OCI-LY3 (cell line): Measurements from ENCODE around the gene HIVEP2.

Experiments used
- H2AFZ ChIP-seq: fragments of 200-600, 300-600 bp; shearing (Covaris generic); 2 replicates; pipeline ENCODE4 v1.6.0; 2014; ENCODE audit warnings: antibody characterized with exemption, low read depth, low read length
- H3K27ac ChIP-seq: fragments of 200-600, 300-600 bp; sonication (generic); 2 replicates; pipeline ENCODE4 v1.5.1; 2014; ENCODE audit warnings: mild to moderate bottlenecking, low read length, moderate library complexity, mixed read lengths
- H3K27me3 ChIP-seq: fragments of 200-600, 300-600 bp; sonication (generic); 2 replicates; pipeline ENCODE4 v1.6.1; 2014; ENCODE audit warnings: low read depth, low read length, mixed read lengths
- H3K36me3 ChIP-seq: fragments of 200-600, 300-600 bp; sonication (generic); replicated peaks from 2 replicates; pipeline ENCODE3; 2014; ENCODE audit warnings: low read depth, low read length, mixed read lengths
- H3K4me1 ChIP-seq: fragments of 300-600, 200-600 bp; sonication (generic); 2 replicates; pipeline ENCODE4 v1.6.1; 2014; ENCODE audit warnings: low read length, mixed read lengths
- H3K4me2 ChIP-seq: fragments of 200-600, 300-600 bp; sonication (generic); 2 replicates; pipeline ENCODE4 v1.6.1; 2014; ENCODE audit warnings: low read length, mixed read lengths
- H3K4me3 ChIP-seq: fragments of 300-600, 200-600 bp; sonication (generic); 2 replicates; pipeline ENCODE4 v1.5.1; 2014; ENCODE audit warnings: antibody characterized with exemption, mild to moderate bottlenecking, low read length, moderate library complexity
- H3K79me2 ChIP-seq: fragments of 300-600, 200-600 bp; shearing (Covaris generic); 2 replicates; pipeline ENCODE4 v1.6.1; 2014; ENCODE audit warnings: mild to moderate bottlenecking, low read length, mixed read lengths
- H3K9ac ChIP-seq: fragments of 300-600, 200-600 bp; shearing (Covaris generic); 2 replicates; pipeline ENCODE4 v1.6.0; 2014; ENCODE audit warnings: mild to moderate bottlenecking, low read length, moderate library complexity
- H3K9me3 ChIP-seq: fragments of 200-600, 300-600 bp; shearing (Covaris generic); 2 replicates; pipeline ENCODE4 v1.6.1; 2014; ENCODE audit warnings: low read length, mixed read lengths; ENCODE audit not compliant: insufficient read depth
- H4K20me1 ChIP-seq: fragments of 200-600, 300-600 bp; sonication (generic); 2 replicates; pipeline ENCODE4 v1.6.1; 2016; ENCODE audit warnings: low read length, mixed read lengths; ENCODE audit not compliant: insufficient read depth
- CTCF ChIP-seq: fragments of 200-600, 300-600 bp; sonication (generic); IDR thresholded peaks from 2 replicates; pipeline ENCODE4 v1.5.1; 2014; ENCODE audit warnings: antibody characterized with exemption, low read length, low read depth
- EZH2phosphoT487 ChIP-seq: fragments of 200-600 bp; shearing (Covaris generic); IDR thresholded peaks from 2 replicates; pipeline ENCODE4 v1.6.1; 2018; ENCODE audit warnings: antibody characterized with exemption, mixed run types, low read depth

HIVEP2 gene

GRCh38 chr6:142714951-142715785, 229.8 kb downstream of the HIVEP2 start:
- Histone ChIP-seq H3K27me3 (no peaks in the 10 kb centered on the region), H3K4me2 (no peak overlapping the region), H3K9ac (no peak overlapping the region), H3K4me3 (no peak overlapping the region), H4K20me1 (no peaks in the 10 kb centered on the region), H3K36me3 (no peaks in the 10 kb centered on the region), H3K79me2 (no peaks in the 10 kb centered on the region), H3K27ac (no peak overlapping the region), H3K9me3 (no peaks in the 10 kb centered on the region), H2AFZ (no peak overlapping the region), H3K4me1 (no peaks in the 10 kb centered on the region)
- TF ChIP-seq EZH2phosphoT487 (no peak), CTCF (no peak)

- H3K9me3 ChIP-seq: no peaks in the 10 kb centered on the region
- no peaks in the 10 kb centered on the region for H3K36me3 ChIP-seq
- TF ChIP-seq CTCF (no peak), EZH2phosphoT487 (no peak)
- no peaks in the 10 kb centered on the region for H3K27me3 ChIP-seq
- H3K79me2 ChIP-seq: no peaks in the 10 kb centered on the region
- no peak overlapping the region for H3K4me2 ChIP-seq
- no peak overlapping the region for H3K4me3 ChIP-seq
- H3K9ac ChIP-seq: no peak overlapping the region
- no peak overlapping the region for H3K27ac ChIP-seq
- no peaks in the 10 kb centered on the region for H3K4me1 ChIP-seq
- H4K20me1 ChIP-seq: no peaks in the 10 kb centered on the region
- H2AFZ ChIP-seq: no peak overlapping the region
These were observed 231.0 kb downstream of the HIVEP2 start for GRCh38 chr6:142713959-142714358.

- H2AFZ ChIP-seq: no peak overlapping the region
- H3K36me3 ChIP-seq: no peaks in the 10 kb centered on the region
- no peaks in the 10 kb centered on the region for H3K9me3 ChIP-seq
- H3K27me3 ChIP-seq: no peaks in the 10 kb centered on the region
- H3K4me1 ChIP-seq: no peaks in the 10 kb centered on the region
- no peak overlapping the region for H3K4me3 ChIP-seq
- H4K20me1 ChIP-seq: no peaks in the 10 kb centered on the region
- no peaks in the 10 kb centered on the region for H3K79me2 ChIP-seq
- no peak overlapping the region for H3K4me2 ChIP-seq
- TF ChIP-seq CTCF: no peak
- TF ChIP-seq EZH2phosphoT487: no peak
- no peak overlapping the region for H3K27ac ChIP-seq
- no peak overlapping the region for H3K9ac ChIP-seq
These were observed 232.7 kb downstream of the HIVEP2 start for GRCh38 chr6:142712231-142712630.

GRCh38 chr6:142708651-142709050, 236.3 kb downstream of the HIVEP2 start:
- Histone ChIP-seq H2AFZ (no peak overlapping the region), H3K79me2 (no peaks in the 10 kb centered on the region), H3K27me3 (no peaks in the 10 kb centered on the region), H3K27ac (no peak overlapping the region), H4K20me1 (no peaks in the 10 kb centered on the region), H3K9ac (no peak overlapping the region), H3K36me3 (no peaks in the 10 kb centered on the region), H3K4me2 (no peak overlapping the region), H3K4me3 (no peak overlapping the region), H3K4me1 (no peaks in the 10 kb centered on the region), H3K9me3 (no peaks in the 10 kb centered on the region)
- TF ChIP-seq CTCF: no peak
- no peak for TF ChIP-seq EZH2phosphoT487
